Effector memory CD4-positive, alpha-beta T cell (primary cell): ENCODE results near the gene LPGAT1.
A peak's percentile ranks its signal among the peaks of the same experiment; 100 is the strongest.
"Not testable (repeated sequence)": the region's sequence is repeated elsewhere in the genome, so short reads cannot be mapped to it uniquely, and the experiment has no call there.

Experiments used
- DNase-seq, 3 donors: peaks; one replicate each; pipeline ENCODE4 v3.0.0-alpha.2; 2020
- H3K27ac ChIP-seq: 2 replicates; pipeline ENCODE4 v1.7.0; 2013; ENCODE audit warnings: mild to moderate bottlenecking, low read length, moderate library complexity; ENCODE audit not compliant: insufficient read depth, poor library complexity, severe bottlenecking
- H3K27me3 ChIP-seq: replicated peaks from 2 replicates; pipeline ENCODE4 v1.7.0; 2013; ENCODE audit warnings: mild to moderate bottlenecking, low read length; ENCODE audit not compliant: insufficient read depth, control insufficient read depth, poor library complexity, severe bottlenecking
- H3K36me3 ChIP-seq: 2 replicates; pipeline ENCODE4 v1.7.0; 2013; ENCODE audit warnings: mild to moderate bottlenecking, low read length, moderate library complexity; ENCODE audit not compliant: control insufficient read depth, insufficient read depth
- H3K4me1 ChIP-seq: 2 replicates; pipeline ENCODE4 v1.7.0; 2013; ENCODE audit warnings: low read length, mild to moderate bottlenecking; ENCODE audit not compliant: control insufficient read depth, insufficient read depth, poor library complexity, severe bottlenecking
- H3K4me3 ChIP-seq: 2 replicates; pipeline ENCODE4 v1.7.0; 2013; ENCODE audit warnings: low read length, low read depth, mild to moderate bottlenecking; ENCODE audit not compliant: insufficient read depth, poor library complexity, severe bottlenecking
- H3K9me3 ChIP-seq: 2 replicates; pipeline ENCODE4 v1.7.0; 2013; ENCODE audit warnings: mild to moderate bottlenecking, low read length, moderate library complexity; ENCODE audit not compliant: control insufficient read depth
- total RNA-seq, 3 donors: gene quantifications; one replicate each; lab custom pipeline; 2026; lab: John Stamatoyannopoulos, UW

The LPGAT1 gene
- total RNA-seq = 82.9 to 113 (median 84.9) reads per million in 3 donors

GRCh38 chr1:211830328-211831142 is at the start of gene LPGAT1:
LPGAT1 (minus strand) TSS chr1:211830763; CDS start chr1:211829296, 1,467 bp downstream.
- no peaks in the 10 kb centered on the region for H3K9me3 ChIP-seq
- peak; percentile 42 to 58 (median 48) for DNase-seq
- H3K27me3 ChIP-seq = no peaks in the 10 kb centered on the region
- peaks cover 25% of the 10 kb centered on the region for H3K4me1 ChIP-seq
- H3K4me3 ChIP-seq = peak within 1 kb of the TSS; percentile 79
- no peaks in the 10 kb centered on the region for H3K36me3 ChIP-seq
- H3K27ac ChIP-seq = peak within 1 kb of the TSS; percentile 62

- Histone ChIP-seq H3K4me1 (no peaks in the 10 kb centered on the region), H3K27me3 (no peaks in the 10 kb centered on the region), H3K36me3 (no peaks in the 10 kb centered on the region), H3K9me3 (no peaks in the 10 kb centered on the region), H3K27ac (no peak overlapping the region), H3K4me3 (no peak overlapping the region)
- DNase-seq = no peak
Observed at GRCh38 chr1:211879475-211879874, 48.9 kb upstream of the LPGAT1 start.

GRCh38 chr1:211876851-211877590 is 46.5 kb upstream of the LPGAT1 start:
- no peaks in the 10 kb centered on the region for H3K27me3 ChIP-seq
- no peaks in the 10 kb centered on the region for H3K36me3 ChIP-seq
- no peak overlapping the region for H3K27ac ChIP-seq
- no peaks in the 10 kb centered on the region for H3K9me3 ChIP-seq
- H3K4me1 ChIP-seq = no peaks in the 10 kb centered on the region
- no peak overlapping the region for H3K4me3 ChIP-seq
- no peak for DNase-seq

- Histone ChIP-seq H3K27me3 (no peaks in the 10 kb centered on the region), H3K4me3 (no peak overlapping the region), H3K27ac (no peak overlapping the region), H3K4me1 (no peaks in the 10 kb centered on the region), H3K9me3 (no peaks in the 10 kb centered on the region), H3K36me3 (no peaks in the 10 kb centered on the region)
- DNase-seq = no peak
Observed at GRCh38 chr1:211875541-211875940, 45.0 kb upstream of the LPGAT1 start.

- Histone ChIP-seq H3K36me3 (no peaks in the 10 kb centered on the region), H3K9me3 (no peaks in the 10 kb centered on the region), H3K27me3 (no peaks in the 10 kb centered on the region), H3K4me3 (no peak overlapping the region), H3K4me1 (no peaks in the 10 kb centered on the region), H3K27ac (no peak overlapping the region)
- no peak for DNase-seq
Observed at GRCh38 chr1:211874521-211875347, 44.2 kb upstream of the LPGAT1 start.

- H3K9me3 ChIP-seq, H3K4me3 ChIP-seq, H3K27me3 ChIP-seq, DNase-seq, H3K27ac ChIP-seq, H3K4me1 ChIP-seq, H3K36me3 ChIP-seq: not testable (repeated sequence)
Observed at GRCh38 chr1:211873731-211874130, 43.2 kb upstream of the LPGAT1 start.

- no peaks in the 10 kb centered on the region for H3K27me3 ChIP-seq
- DNase-seq = no peak
- no peaks in the 10 kb centered on the region for H3K4me1 ChIP-seq
- no peak overlapping the region for H3K27ac ChIP-seq
- H3K4me3 ChIP-seq = no peak overlapping the region
- no peaks in the 10 kb centered on the region for H3K9me3 ChIP-seq
- H3K36me3 ChIP-seq = no peaks in the 10 kb centered on the region
Observed at GRCh38 chr1:211870156-211870555, 39.6 kb upstream of the LPGAT1 start.

GRCh38 chr1:211865180-211865579 is 34.6 kb upstream of the LPGAT1 start:
- Histone ChIP-seq H3K9me3 (no peaks in the 10 kb centered on the region), H3K4me1 (no peaks in the 10 kb centered on the region), H3K36me3 (no peaks in the 10 kb centered on the region), H3K4me3 (no peak overlapping the region), H3K27ac (no peak overlapping the region), H3K27me3 (no peaks in the 10 kb centered on the region)
- DNase-seq = no peak

GRCh38 chr1:211859405-211859804 is 28.8 kb upstream of the LPGAT1 start:
- Histone ChIP-seq H3K27ac (no peak overlapping the region), H3K36me3 (no peaks in the 10 kb centered on the region), H3K4me1 (no peaks in the 10 kb centered on the region), H3K4me3 (no peak overlapping the region), H3K27me3 (no peaks in the 10 kb centered on the region), H3K9me3 (no peaks in the 10 kb centered on the region)
- no peak for DNase-seq
